Hair follicle dermal papilla cell (primary cell): ENCODE measurements around the gene TTBK2. TPM values are rescaled to one million over a fixed set of nuclear protein-coding genes. Genes with fewer than 3 reads are reported as not detected.

Experiments used
- small RNA-seq: library from RNA; depleted of rRNA; stranded (forward); fragments of <200 nt; gene quantifications from one replicate; pipeline ENCODE3, GENCODE V24; 2012
- total RNA-seq: library from RNA; depleted of rRNA; stranded (reverse); fragments of >200 nt; gene quantifications from 2 replicates; pipeline ENCODE4 v1.2.3, GENCODE V29; 2012

The TTBK2 gene
- total RNA-seq: 15.1 and 15.5 TPM in 2 replicates

GRCh38 chr15:42920519-42921341 lies at the start of gene TTBK2:
Gene TTBK2 (minus strand): TSS chr15:42920778. CDS start chr15:42878617, 42,161 bp downstream.

GRCh38 chr15:42736793-42737528 lies 183.6 kb downstream of the TTBK2 start, which contains the start of gene CDAN1:
Gene CDAN1 (minus strand): TSS chr15:42737128. CDS start chr15:42737102, 26 bp downstream.

Small RNA genes within 50 kb of the gene (small RNA-seq; reads per million reads assigned to genes)
- not detected for gene KRT8P50

Other genes with a start within 250 kb of the TTBK2 start
- gene CDAN1, start 183.7 kb downstream of the TTBK2 start, total RNA-seq: 5.5 and 8.0 TPM in 2 replicates
- 31.2 and 44.3 TPM in 2 replicates for gene UBR1, start 185.3 kb upstream of the TTBK2 start, total RNA-seq
- 15.4 and 18.2 TPM in 2 replicates for gene TMEM62, start 212.8 kb upstream of the TTBK2 start, total RNA-seq